Cardiac fibroblast (primary cell): ENCODE data around the gene MACF1.
"Not testable (repeated sequence)": the region's sequence is repeated elsewhere in the genome, so short reads cannot be mapped to it uniquely, and the experiment has no call there.

Source experiments
- DNase-seq, 2 donors: peaks; one replicate each; pipeline versions ENCODE4 v3.0.0 to v3.0.0-alpha.2; 2010; ENCODE audit warnings: low read depth in 2 of 2
- H3K4me3 ChIP-seq, 2 donors: replicated peaks in 1 of 2; 1 replicate in 1 of 2; 2 replicates in 1 of 2; pipeline ENCODE4 v1.5.1; 2011; ENCODE audit warnings: low read depth in 2 of 2, low read length in 2 of 2, mild to moderate bottlenecking in 2 of 2, moderate library complexity in 1 of 2
- CTCF ChIP-seq: IDR thresholded peaks from one replicate; pipeline ENCODE4 v1.5.1; 2011; ENCODE audit warnings: low read depth, mild to moderate bottlenecking, low read length, inconsistent platforms

MACF1 gene

GRCh38 chr1:39488793-39489566, 284.5 kb downstream of the MACF1 start:
- H3K4me3 ChIP-seq, result no peak overlapping the region
- DNase-seq, result no peak
- no peak for TF ChIP-seq CTCF

DNA sequence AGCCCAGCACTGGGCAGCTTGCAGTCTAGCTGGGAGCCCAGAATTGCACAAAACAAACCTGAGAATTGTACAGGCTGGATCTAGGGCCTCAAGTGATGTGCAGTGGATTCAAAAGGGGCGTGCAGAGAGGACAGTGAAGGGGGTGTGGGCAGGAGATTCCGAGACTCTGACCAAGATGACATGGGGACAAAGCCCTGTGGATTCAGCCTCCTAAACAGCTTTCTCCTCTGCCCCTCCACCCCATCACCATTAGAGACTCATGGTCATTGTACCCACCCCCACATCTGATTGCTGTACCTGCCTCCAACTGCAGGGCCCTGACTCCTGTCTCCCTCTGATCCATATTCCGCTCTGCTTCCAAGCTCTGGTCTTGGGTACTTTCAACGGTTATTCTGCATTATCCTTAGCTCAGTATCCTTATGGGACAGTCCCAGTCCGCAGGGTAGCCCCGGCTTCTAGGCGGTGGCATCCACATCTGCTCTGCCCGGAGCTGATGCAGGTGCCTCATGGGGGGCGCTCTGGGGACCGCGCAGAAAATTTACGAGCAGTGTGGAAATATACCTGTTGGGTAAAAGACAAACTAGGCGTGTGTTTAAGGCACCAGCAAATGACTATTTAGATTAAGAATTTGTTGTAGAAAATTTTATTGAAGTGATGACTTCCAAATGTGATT, 285.2 kb downstream of the MACF1 start:
- no peak overlapping the region for H3K4me3 ChIP-seq
- DNase-seq, result no peak

GRCh38 chr1:39490596-39491145, 286.2 kb downstream of the MACF1 start:
- DNase-seq, result no peak
- peak overlapping the region in 1 of 2 donors; percentile 41 for H3K4me3 ChIP-seq
- TF ChIP-seq CTCF, result no peak

More for the DNA sequence above, 285.2 kb downstream of the MACF1 start:
- TF ChIP-seq CTCF, result no peak

GRCh38 chr1:39491146-39491921, 286.8 kb downstream of the MACF1 start, which contains the start of gene BMP8A:
Gene BMP8A, plus strand, starts transcription at chr1:39491636. Its CDS starts 356 bp downstream, at chr1:39491992.
- no peak for TF ChIP-seq CTCF
- H3K4me3 ChIP-seq, result peak within 1 kb of the TSS; percentile 25 to 48
- peak in 1 of 2 donors; percentile 23 for DNase-seq

GRCh38 chr1:39492118-39493042, 287.9 kb downstream of the MACF1 start:
- DNase-seq, H3K4me3 ChIP-seq: not testable (repeated sequence)

- H3K4me3 ChIP-seq, DNase-seq: not testable (repeated sequence)
These were observed 288.7 kb downstream of the MACF1 start for GRCh38 chr1:39493043-39493810.
